Thyroid gland (tissue), 4 donors: ENCODE results near the gene MAMDC4. TPM values are rescaled to one million over a fixed set of nuclear protein-coding genes. Genes with fewer than 3 reads are reported as not detected.

ENCODE experiments used
- DNase-seq, 2 donors: peaks; one replicate each; pipeline ENCODE4 v3.0.0-alpha.2; 2019
- H3K27ac ChIP-seq, 3 donors: fragments of 200-600 bp; sonication (generic); 1 replicate in 2 of 3; 2 replicates in 1 of 3; pipeline ENCODE4 v1.5.1; 2016 to 2019; ENCODE audit warnings: mild to moderate bottlenecking in 1 of 3, moderate library complexity in 1 of 3
- H3K27me3 ChIP-seq: fragments of 200-600 bp; sonication (generic); one replicate; pipeline ENCODE4 v1.5.1; 2019
- H3K36me3 ChIP-seq, 2 donors: fragments of 200-600 bp; sonication (generic); one replicate each; pipeline ENCODE4 v1.5.1; 2016 to 2019
- H3K4me1 ChIP-seq, 2 donors: fragments of 200-600 bp; sonication (generic); one replicate each; pipeline ENCODE4 v1.5.1; 2017 to 2019
- H3K4me3 ChIP-seq, 3 donors: fragments of 200-600 bp; sonication (generic); replicated peaks in 1 of 3; 1 replicate in 2 of 3; 2 replicates in 1 of 3; pipeline ENCODE4 v1.5.1; 2016; ENCODE audit warnings: mild to moderate bottlenecking in 1 of 3
- H3K9me3 ChIP-seq: fragments of 200-600 bp; sonication (generic); one replicate; pipeline ENCODE4 v1.5.1; 2017
- POLR2A ChIP-seq, 2 donors: fragments of 450-650 bp; IDR thresholded peaks; one replicate each; pipeline ENCODE4 v1.6.1; 2017; ENCODE audit warnings: antibody characterized with exemption in 2 of 2, mild to moderate bottlenecking in 2 of 2, moderate library complexity in 1 of 2
- WGBS, 2 donors: methylation state at CpG; one replicate each; pipeline ENCODE4 v1.1.5; 2017; 5-methylcytosine and 5-hydroxymethylcytosine counted together
- intact Hi-C: fragments of 100-400 bp; cut with DNase I; formaldehyde crosslinking; loops from one replicate; pipeline ENCODE4 v1.15.1; 2023
- total RNA-seq, 4 donors: library from RNA; depleted of rRNA; stranded (reverse); fragments of >200 nt; gene quantifications; one replicate each; pipeline ENCODE4 v1.2.3, GENCODE V29; 2016
- TF ChIP-seq, protein P1 (sequence below), 6 experiments: fragments of 200-600 bp in 3 of 6; fragments of 450-650 bp in 3 of 6; sonication (generic) in 3 of 6; IDR thresholded peaks; one replicate each; pipeline ENCODE4 v1.5.1; 2016 to 2019; ENCODE audit warnings: antibody characterized with exemption in 6 of 6, mild to moderate bottlenecking in 2 of 6, inconsistent platforms in 1 of 6, moderate library complexity in 1 of 6

The MAMDC4 gene
- total RNA-seq, 4 donors from 2014 or later = 4.1 to 20.4 (median 9.0) TPM

DNA sequence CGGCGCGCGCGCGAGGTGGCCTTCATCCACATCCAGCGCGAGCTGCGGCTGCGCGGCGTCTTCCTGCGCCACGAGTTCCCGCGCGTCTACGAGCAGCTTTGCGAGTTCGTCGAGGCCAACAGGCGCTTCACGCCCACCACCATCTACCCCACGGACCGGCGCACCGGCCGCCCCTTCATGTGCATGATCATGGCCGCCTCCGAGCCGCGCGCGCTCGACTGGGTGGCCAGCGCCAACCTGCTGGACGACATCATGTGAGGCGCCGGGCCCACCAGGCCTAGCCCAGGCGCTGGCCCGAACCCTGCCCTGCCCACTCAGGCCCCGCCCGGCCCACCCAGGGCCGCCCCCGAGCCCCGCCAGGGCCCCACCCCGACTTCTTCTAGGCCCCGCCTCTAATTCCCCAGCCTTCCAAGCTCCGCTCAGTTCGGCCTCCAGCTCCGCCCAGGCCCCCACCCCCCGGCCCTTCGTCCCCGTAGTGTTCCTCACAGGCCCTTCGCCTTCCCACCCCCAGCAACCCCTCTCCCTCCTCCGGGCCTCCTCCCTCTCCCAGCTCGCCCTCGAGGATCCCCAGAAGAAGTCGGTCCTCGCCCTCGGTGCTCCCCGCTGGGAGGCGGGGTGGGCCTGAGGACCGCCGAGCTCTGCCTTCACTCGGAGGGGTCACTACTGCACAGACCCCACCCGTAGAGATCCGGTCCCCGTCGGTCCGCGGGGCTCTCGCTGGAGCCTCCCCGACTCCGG is 4.9 kb upstream of the MAMDC4 start:
- peak; percentile 42 to 52 for DNase-seq
- H3K27ac ChIP-seq = peak overlapping the region in 2 of 3 donors; percentile 84 to 88

DNA sequence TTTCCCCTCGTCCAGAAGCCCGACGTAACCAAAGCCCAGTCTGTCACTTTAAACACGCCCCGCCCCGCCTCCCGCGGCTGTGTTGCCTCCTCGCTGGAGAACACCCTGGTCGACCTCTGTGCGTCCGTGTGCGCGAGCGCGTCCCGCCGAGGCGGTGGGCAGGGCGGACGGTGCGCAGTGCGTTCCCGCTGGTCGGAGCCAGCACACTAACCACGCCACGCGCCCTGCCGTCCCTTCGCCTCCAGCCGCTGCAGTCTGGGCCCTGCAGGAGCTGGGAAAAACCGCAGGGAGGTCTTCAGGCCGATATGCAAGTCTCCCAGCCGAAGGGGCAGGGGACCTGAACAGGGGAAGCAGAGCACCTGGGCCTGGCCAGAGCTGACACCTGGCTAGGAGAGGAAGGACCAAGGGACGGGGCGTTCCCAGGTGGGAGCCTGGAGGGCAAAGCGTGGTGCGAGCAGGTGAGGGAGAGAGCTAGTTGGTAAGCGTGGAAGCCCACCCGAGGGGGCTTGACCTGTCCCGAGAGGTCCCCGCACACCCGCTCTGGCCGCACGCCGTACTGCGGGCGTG is 4.2 kb upstream of the MAMDC4 start:
- 1 to 2% methylated on average over 12 to 35 of the region's 48 CpGs for WGBS, 2 donors
- H3K27me3 ChIP-seq = no peaks in the 10 kb centered on the region
- H3K9me3 ChIP-seq = no peaks in the 10 kb centered on the region
- H3K4me1 ChIP-seq = peaks cover 29 to 46% of the 10 kb centered on the region in 2 donors
- peak overlapping the region; percentile 79 to 88 (median 84) for H3K27ac ChIP-seq
- peaks cover 7 to 10% of the 10 kb centered on the region in 2 donors for H3K36me3 ChIP-seq
- peak overlapping the region; percentile 54 to 79 (median 75) for H3K4me3 ChIP-seq
- intact Hi-C loops = loop anchor here (5.0 to 10.0 kb wide), 2 partner anchors 94 to 187 kb away; partner anchors contain the start of genes FBXW5 and FUT7
- TF ChIP-seq, protein P1, sequence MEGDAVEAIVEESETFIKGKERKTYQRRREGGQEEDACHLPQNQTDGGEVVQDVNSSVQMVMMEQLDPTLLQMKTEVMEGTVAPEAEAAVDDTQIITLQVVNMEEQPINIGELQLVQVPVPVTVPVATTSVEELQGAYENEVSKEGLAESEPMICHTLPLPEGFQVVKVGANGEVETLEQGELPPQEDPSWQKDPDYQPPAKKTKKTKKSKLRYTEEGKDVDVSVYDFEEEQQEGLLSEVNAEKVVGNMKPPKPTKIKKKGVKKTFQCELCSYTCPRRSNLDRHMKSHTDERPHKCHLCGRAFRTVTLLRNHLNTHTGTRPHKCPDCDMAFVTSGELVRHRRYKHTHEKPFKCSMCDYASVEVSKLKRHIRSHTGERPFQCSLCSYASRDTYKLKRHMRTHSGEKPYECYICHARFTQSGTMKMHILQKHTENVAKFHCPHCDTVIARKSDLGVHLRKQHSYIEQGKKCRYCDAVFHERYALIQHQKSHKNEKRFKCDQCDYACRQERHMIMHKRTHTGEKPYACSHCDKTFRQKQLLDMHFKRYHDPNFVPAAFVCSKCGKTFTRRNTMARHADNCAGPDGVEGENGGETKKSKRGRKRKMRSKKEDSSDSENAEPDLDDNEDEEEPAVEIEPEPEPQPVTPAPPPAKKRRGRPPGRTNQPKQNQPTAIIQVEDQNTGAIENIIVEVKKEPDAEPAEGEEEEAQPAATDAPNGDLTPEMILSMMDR (IDR thresholded peaks at IDR 0.05) = no peak
- TF ChIP-seq POLR2A (IDR thresholded peaks at IDR 0.05) = peak in 1 of 2 donors; percentile 82
- peak; percentile 89 to 91 for DNase-seq

More for the DNA sequence above, 4.9 kb upstream of the MAMDC4 start:
- intact Hi-C loops = loop anchor here (5.0 to 10.0 kb wide), 2 partner anchors 95 to 188 kb away; partner anchors contain the start of genes FBXW5 and FUT7
- H3K4me1 ChIP-seq = peaks cover 35 to 52% of the 10 kb centered on the region in 2 donors
- H3K4me3 ChIP-seq = peak overlapping the region in 2 of 3 donors; percentile 54 to 75
- peaks cover 7 to 10% of the 10 kb centered on the region in 2 donors for H3K36me3 ChIP-seq
- 4% methylated on average over 24 of the region's 75 CpGs; no CpG with 5 or more reads in 1 of the 2 donors for WGBS, 2 donors
- no peaks in the 10 kb centered on the region for H3K27me3 ChIP-seq
- H3K9me3 ChIP-seq = no peaks in the 10 kb centered on the region
- TF ChIP-seq, protein P1 (IDR thresholded peaks at IDR 0.05) = no peak
- no peak for TF ChIP-seq POLR2A (IDR thresholded peaks at IDR 0.05)

DNA sequence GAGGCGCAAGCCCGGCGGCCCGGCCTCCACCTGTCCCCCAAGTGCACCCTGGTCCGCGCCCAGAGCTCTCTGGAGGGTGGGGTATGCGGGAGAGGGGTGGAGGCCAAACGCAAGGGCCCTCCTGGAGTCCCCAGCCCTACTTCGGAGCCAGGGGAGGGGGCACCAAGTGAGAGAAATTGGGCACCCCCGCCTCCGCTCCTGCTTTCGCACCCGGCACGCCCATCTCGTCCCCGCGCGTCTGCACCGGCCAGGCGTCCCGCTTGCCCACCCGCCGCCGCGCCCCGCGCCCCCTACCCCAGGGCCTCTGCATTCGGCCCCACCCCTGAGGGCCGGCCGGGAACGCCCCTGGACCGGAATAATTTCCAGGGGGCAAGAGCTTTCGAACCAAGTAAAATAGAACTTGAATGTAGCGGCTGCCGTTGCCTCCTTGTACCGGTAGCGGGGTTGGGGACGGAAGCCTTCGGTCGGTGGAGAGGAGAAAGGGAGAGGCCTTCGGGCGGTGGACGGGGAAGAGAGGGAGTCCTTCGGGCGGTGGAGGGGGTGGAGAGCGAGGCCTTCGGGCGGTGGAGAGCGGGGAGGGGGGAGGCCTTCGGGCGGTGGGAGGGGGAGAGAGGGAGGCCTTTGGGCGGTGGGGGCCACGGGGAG is 3.6 kb upstream of the MAMDC4 start:
- 1 to 3% methylated on average over 30 of the region's 53 CpGs for WGBS, 2 donors
- H3K27ac ChIP-seq = peak overlapping the region; percentile 79 to 88 (median 84)
- DNase-seq = peak; percentile 31 to 54
- TF ChIP-seq, protein P1 (IDR thresholded peaks at IDR 0.05) = no peak
- no peak for TF ChIP-seq POLR2A (IDR thresholded peaks at IDR 0.05)
- H3K27me3 ChIP-seq = no peaks in the 10 kb centered on the region
- no peaks in the 10 kb centered on the region for H3K9me3 ChIP-seq
- H3K4me1 ChIP-seq = peaks cover 23 to 40% of the 10 kb centered on the region in 2 donors
- H3K36me3 ChIP-seq = peaks cover 7 to 10% of the 10 kb centered on the region in 2 donors
- intact Hi-C loops = loop anchor here (5.0 to 10.0 kb wide), 2 partner anchors 94 to 186 kb away; partner anchors contain the start of genes FBXW5 and FUT7
- peak overlapping the region; percentile 54 to 79 (median 75) for H3K4me3 ChIP-seq

DNA sequence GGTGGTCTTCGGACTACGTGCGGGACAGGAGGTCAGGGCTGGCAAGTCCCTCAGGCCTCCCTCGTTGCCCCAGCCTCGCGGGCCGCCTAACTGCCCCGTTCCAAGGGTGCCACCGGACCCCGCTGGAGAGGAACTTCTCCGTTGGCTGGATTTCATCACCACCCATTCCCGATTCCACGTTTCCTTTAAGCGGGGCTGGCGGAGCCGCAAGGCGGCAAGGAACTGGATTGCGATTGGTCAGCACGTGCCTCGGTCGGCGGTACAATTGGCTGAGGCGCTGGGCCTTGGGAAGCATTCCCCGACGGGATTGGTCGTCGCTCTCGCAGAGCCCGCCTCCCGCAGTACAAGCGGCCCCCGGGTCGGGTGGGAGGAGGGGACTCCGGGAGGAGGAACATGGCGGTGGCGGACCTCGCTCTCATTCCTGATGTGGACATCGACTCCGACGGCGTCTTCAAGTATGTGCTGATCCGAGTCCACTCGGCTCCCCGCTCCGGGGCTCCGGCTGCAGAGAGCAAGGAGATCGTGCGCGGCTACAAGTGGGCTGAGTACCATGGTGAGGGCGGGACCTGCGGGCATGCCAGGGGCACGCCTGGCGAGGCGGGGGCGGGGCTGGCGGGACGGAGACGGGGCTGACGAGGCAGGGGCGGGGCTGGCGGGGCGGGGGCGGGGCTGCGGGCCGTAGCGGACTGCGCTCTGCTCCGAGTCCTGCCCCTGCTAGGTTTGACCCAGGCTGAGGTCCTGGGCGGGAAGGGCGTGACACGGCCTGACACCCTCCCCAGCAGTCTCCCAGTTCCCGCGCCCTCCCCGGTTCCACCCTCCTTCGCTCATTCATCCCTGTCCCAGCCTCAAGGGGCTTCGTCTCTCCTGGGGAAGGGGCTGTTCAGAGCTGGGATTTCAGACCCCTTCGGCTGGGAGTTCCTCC is 2.8 kb upstream of the MAMDC4 start, which contains the start of gene PHPT1:
Gene PHPT1 (plus strand): TSS at position 372 of the 922 bp plus-strand sequence. CDS start 22 bp downstream, at position 394.
- intact Hi-C loops = loop anchor here (5.0 to 10.0 kb wide), 2 partner anchors 93 to 186 kb away; partner anchors contain the start of genes FBXW5 and FUT7
- H3K9me3 ChIP-seq = no peaks in the 10 kb centered on the region
- H3K27ac ChIP-seq = peak within 1 kb of the TSS; percentile 84 to 91 (median 88)
- H3K36me3 ChIP-seq = peaks cover 7 to 10% of the 10 kb centered on the region in 2 donors
- peak; percentile 55 to 80 for TF ChIP-seq POLR2A (IDR thresholded peaks at IDR 0.05)
- TF ChIP-seq, protein P1 (IDR thresholded peaks at IDR 0.05) = no peak
- H3K4me1 ChIP-seq = peaks cover 16 to 32% of the 10 kb centered on the region in 2 donors
- peak; percentile 99 for DNase-seq
- no peaks in the 10 kb centered on the region for H3K27me3 ChIP-seq
- peak within 1 kb of the TSS; percentile 54 to 79 (median 75) for H3K4me3 ChIP-seq
- 0 to 1% methylated on average over 8 to 49 of the region's 77 CpGs for WGBS, 2 donors
